Measurements from ENCODE around the gene MAST1.
"Not testable (repeated sequence)": the region's sequence is repeated elsewhere in the genome, so short reads cannot be mapped to it uniquely, and the experiment has no call there.

The MAST1 gene

DNA sequence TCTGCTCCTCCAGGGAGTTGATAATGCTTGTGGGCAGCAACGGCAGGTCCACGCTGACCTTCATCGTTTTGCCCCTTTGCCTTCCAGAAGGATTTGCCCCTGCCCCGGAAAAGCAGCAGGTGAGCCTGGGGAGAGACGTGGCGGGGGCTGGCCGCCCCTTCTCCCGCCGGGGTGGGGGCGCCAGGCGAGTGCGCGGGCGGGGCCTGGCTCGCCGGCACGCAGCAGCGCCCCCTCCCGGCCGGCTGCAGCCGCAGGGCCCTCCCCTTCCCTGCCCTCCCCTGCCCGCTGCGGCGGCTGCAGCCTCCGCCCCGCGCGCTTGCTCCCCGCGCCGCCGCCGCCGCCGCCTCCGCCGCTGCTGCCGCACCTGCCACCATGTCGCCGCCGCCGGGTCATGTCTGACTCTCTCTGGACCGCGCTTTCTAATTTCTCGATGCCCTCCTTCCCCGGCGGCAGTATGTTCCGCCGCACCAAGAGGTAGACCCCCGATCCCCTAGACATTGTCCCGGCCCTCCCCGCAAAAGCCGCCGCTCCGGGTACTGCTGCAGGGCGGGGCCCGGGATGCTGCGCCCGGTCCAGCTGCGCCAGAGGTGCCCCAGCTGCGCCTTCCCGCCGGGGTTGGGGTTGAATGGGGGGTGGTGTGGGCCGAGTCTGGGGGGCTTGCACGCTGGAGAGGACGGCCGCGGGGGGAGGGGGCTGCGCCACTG, at the start of gene MAST1:
Gene MAST1 (plus strand): TSS at position 334 of the 704 bp plus-strand sequence. CDS start 58 bp downstream, at position 392.
- peak; percentile 26 for DNase-seq (ENCODE audit: low read depth)

DNA sequence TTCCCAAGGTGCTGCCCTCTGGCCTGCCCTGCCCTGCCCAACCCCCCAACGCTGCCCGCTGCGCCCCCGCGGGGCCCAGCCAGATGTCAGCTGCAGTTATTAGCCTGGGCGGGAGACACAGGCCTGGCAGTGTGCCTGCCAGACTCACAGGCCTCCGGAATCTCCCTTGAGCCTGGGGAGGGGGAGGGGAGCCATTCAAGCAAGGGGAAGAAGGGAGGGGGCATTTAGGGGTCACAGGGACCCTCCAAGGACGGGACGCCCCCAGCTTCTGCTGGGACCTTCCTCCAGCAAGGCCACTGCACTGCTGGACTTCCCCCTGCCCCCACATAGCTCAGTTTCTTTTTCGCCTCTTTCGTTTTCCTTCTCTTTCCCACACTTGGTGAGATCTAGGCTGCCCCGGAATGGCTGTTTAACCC, 49.6 kb upstream of the MAST1 start:
- peak; percentile 74 for DNase-seq (ENCODE audit: low read depth)

DNA sequence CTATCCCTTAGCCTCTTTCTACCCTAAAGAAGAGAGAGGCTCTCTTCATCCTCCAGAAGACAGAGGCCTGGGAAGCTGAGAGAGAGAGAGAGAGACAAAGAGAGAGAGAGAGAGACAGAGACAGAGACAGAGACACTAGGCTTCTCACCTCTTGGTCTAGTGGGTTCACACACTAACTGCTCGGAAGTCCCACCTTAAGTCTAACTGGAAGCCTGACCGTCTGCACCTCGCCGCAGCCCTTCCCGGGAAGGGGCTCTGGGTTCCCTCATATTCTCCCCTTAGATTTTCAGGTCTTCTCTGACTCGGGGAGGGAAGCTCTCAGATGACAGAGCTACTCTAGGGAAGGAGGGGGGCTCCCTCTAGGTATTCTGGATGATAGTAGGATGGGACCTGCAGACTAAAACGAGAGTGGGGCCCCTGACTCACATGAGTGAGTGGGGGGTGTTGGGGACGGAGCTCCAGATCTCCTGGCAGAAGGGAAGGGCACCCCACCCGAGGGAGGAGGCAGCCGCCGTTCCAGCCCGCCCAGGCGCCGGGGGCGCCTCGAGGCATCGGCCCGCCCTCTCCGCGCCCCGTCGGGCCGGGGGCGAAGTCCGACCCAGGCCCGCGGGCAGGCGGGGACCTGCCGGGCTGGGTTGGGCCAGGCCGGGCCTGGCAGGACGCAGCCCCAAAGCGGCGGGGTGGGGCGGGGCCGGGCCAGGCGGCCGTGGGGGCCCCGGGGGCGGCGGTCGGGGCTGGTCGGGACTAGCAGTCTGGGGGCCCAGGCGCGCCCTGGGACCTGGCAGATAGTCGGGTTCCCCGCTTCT, 49.0 kb upstream of the MAST1 start:
- DNase-seq (ENCODE audit: low read depth), result no peak

DNA sequence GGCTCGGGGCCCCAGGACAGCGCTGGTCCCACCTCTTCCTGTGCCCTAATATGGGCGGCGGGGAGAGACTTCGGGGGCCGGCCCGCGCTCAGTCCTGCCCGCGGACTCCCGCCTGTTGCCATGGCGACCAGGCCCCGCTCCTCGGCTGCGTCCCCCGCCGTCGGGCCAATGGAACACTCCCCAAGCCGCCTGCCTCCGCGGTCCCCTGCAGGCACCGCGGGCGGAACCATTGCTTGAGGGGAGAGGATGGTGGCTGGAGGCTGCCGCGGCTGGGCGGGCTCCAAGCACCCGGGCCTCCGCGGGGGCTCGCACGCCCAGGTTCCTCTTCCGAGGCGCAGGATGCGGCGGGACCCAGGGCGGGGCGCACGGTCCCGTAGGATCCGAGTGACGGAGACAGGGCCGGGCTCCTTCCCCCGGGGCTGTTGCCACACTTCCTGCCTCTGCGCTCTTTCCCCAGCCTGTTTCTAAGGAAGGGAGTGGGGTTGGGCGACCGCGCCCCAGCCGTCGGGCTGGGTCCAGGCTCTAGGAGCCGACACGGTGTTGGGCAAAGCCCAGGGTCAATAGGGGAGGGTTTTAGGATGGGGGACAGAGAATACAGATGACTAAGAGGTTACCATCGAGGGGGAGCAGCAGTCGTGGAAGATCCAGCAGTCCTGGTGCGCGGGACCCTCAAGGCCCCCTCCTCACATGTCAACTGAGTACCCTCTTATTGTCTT, 48.3 kb upstream of the MAST1 start:
- peak; percentile 97 for DNase-seq (ENCODE audit: low read depth)

DNA sequence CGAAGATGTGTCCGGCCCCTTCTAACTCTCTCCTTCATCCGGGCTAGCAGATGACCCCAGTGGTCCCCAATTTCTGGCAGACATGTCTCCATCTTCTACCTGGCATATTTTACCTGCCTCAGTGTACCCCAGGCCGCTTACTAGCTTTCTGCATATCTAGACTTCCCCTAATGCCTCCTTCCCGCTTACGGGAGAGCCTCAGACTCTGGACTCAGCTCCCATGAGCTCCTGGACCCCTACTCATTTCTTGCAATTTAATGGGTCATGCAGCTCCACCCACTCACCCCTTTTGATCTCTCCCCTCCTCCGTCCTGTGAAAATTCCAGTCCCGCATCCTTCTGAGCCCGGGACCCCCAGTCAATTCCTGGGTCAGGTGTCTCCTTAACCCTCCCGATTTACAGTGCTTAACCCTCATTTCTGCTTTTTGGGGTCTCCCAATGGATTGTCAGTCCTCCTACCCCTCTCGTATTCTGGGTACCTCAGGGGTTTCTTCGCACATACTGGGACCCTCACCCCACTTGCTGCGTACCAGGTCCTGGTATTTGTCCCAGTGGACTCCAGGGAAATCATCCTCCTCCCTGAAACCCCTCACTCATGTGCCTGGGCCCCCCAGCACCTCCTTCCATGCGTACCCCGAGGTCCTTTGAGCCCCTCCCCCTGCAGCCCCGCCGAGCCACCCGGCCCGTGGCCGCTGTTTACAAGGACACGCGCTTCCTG, 47.5 kb upstream of the MAST1 start:
- DNase-seq (ENCODE audit: low read depth), result no peak

DNA sequence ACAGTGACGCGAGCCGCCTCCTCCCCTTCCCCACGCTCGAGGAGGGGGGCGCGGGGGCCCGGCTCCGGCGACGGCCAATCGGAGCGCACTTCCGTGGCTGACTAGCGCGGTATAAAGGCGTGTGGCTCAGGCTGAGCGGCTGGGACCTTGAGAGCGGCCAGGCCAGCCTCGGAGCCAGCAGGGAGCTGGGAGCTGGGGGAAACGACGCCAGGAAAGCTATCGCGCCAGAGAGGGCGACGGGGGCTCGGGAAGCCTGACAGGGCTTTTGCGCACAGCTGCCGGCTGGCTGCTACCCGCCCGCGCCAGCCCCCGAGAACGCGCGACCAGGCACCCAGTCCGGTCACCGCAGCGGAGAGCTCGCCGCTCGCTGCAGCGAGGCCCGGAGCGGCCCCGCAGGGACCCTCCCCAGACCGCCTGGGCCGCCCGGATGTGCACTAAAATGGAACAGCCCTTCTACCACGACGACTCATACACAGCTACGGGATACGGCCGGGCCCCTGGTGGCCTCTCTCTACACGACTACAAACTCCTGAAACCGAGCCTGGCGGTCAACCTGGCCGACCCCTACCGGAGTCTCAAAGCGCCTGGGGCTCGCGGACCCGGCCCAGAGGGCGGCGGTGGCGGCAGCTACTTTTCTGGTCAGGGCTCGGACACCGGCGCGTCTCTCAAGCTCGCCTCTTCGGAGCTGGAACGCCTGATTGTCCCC, 46.8 kb upstream of the MAST1 start, which contains the start of gene JUNB:
Gene JUNB (plus strand): TSS at position 142 of the 706 bp plus-strand sequence. CDS start 286 bp downstream, at position 428.
- DNase-seq (ENCODE audit: low read depth), result peak; percentile 97

DNA sequence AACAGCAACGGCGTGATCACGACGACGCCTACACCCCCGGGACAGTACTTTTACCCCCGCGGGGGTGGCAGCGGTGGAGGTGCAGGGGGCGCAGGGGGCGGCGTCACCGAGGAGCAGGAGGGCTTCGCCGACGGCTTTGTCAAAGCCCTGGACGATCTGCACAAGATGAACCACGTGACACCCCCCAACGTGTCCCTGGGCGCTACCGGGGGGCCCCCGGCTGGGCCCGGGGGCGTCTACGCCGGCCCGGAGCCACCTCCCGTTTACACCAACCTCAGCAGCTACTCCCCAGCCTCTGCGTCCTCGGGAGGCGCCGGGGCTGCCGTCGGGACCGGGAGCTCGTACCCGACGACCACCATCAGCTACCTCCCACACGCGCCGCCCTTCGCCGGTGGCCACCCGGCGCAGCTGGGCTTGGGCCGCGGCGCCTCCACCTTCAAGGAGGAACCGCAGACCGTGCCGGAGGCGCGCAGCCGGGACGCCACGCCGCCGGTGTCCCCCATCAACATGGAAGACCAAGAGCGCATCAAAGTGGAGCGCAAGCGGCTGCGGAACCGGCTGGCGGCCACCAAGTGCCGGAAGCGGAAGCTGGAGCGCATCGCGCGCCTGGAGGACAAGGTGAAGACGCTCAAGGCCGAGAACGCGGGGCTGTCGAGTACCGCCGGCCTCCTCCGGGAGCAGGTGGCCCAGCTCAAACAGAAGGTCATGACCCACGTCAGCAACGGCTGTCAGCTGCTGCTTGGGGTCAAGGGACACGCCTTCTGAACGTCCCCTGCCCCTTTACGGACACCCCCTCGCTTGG, 46.1 kb upstream of the MAST1 start:
- peak; percentile 67 for DNase-seq (ENCODE audit: low read depth)

DNA sequence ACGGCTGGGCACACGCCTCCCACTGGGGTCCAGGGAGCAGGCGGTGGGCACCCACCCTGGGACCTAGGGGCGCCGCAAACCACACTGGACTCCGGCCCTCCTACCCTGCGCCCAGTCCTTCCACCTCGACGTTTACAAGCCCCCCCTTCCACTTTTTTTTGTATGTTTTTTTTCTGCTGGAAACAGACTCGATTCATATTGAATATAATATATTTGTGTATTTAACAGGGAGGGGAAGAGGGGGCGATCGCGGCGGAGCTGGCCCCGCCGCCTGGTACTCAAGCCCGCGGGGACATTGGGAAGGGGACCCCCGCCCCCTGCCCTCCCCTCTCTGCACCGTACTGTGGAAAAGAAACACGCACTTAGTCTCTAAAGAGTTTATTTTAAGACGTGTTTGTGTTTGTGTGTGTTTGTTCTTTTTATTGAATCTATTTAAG, 45.4 kb upstream of the MAST1 start:
- DNase-seq (ENCODE audit: low read depth), result no peak

DNA sequence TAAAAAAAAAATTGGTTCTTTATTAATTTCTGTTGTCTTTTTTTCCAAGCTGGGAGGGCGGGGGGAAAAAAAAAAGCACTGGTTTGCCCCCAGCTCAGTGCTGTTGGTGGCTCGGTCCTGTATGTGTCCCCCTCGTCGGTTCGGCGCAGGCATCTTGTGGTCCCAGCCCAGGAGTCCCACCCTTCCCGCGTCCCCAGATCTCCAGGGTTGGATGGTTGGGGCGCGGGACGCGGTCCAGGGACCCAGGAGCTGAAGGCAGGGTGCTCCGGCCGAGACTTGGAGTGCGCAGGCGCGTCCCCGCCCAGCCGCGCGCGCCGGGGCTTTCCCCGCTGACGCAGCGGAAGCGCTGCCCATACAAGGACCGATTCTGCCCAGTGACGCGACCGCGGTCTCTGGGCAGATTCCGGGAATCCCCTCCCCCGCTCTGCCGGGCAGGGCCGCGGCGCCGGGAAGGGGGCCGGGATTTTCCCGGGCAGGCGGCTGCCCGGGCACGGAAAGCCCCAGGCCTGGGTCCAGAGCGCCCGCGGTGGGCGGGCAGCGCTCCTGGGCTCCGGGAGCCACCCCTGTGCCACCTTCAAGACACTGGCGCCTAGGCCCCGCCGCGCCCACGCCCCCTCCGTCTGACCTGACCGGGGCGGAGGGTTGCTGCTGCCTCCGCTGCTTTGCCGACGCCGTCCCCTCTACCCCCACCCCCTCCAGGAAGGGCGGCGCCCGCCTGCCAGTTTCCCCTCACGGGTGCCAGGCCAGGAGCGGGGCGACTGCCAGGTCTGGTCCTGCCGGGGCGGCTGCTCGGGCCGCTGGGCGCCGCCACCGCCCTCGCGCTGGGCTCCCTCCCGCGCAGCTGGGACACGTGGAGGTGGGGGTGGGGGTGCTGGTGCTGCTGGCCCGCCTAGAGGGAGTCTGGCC, 44.8 kb upstream of the MAST1 start:
- peak; percentile 94 for DNase-seq (ENCODE audit: low read depth)

DNA sequence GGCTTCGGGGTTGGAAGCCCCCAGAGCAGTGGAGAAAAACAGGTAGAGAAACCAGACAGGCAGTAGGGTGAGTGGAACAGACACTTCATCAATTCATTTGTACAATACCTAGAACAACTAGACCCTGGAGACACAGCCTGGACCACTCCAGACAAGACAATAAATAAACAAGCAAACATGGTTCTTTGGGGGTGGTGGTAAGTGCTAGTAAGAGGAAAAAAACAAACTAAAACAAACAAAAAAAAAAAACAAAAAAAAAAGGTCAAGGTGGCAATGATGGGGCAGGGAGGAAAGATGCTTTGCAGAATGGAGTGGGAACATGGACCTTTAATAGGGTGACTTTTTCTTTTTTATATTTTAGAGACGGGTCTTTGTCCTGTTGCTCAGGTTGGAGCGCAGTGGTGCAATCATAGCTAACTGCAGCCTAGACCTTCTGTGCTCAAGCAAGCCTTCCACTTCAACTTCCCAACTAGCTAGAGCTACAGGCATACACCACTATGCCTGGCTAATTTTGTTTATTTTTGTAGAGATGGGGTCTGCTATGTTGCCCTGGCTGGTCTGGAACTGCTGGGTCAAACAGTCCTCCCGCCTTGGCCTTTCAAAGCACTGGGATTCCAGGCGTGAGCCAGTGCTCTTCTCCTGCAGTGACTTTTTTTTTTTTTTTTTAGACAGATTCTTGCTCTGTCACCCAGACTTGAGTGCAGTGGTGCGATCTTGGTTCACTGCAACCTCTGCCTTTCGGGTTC, 43.9 kb upstream of the MAST1 start:
- no peak for DNase-seq (ENCODE audit: low read depth)

DNA sequence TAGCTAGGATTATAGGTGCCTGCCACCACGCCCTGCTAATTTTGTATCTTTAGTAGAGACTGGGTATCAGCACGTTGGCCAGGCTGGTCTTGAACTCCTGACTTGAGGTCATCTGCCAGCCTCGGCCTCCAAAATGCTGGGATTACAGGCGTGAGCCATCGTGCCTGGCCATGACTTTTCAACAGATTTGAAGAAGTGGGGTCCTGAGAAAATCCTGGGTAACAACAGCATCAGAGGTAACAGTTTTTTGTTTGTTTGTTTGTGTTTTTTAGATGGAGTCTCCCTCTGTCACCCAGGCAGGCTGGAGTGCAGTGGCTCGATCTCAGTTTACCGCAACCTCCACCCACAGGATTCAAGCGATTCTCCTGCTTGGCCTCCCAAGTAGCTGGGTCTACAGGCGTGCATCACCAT, 43.3 kb upstream of the MAST1 start:
- no peak for DNase-seq (ENCODE audit: low read depth)

DNA sequence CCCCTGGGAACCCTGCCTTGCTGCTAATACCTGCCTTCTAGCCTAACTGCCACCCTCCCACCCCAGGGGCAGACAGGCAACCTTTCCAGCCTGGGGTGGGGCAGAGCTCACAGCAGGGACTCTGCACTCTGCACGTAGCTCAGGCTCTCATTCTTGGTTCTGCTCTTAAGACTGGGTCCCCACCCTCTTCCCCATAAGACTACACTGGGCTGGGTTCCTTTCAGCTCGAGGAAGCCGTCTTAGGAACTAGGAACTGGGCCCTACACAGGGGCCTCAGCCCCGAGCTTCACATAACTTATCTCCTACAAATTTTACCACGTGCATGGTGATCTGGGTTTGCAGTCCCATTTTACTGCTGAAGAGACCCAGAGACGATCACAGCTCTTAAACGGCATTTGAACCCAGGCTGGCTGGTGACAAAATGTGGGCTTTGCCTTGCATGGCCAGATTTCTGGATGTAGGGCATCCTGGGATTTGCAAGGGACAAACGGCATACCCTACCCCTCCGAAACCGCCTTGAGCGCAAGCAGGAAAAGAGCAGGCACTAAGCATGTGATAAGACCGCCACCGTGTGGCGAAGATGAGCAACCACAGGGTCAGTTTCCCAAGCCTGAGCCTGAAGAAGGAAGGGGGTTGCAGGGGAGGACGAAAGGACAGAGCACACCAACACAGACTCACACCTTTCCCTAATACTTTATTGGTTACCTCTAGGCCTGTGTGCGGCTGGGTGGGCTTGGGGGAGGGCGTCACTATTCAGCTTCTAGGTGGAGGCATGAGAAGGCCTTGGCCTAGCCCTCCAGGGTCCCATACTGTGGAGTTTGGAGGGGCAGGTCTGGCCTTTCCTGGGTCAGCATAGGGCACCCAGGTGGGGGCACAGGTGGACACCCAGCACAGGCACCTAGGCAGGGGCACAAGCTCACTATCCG, 41.9 kb upstream of the MAST1 start:
- peak; percentile 80 for DNase-seq (ENCODE audit: low read depth)

DNA sequence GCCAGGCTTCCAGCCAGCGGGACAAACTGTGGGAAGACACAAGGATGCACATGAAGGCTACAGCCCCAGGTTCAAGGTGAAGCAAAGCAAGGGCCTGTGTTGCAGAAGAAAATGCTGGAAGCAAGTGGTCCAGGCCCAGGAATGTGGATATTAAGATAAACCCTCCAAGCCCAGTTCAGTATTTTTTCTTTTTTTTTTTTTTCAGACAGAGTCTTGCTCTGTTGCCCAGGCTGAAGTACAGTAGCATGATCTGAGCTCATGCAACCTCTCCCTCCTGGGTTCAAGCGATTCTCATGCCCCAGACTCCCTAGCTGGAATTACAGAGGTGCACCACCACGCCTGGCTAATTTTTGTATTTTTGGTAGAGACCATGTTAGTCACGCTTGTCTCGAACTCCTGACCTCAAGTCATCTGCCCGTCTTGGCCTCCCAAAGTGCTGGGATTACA, 41.2 kb upstream of the MAST1 start:
- DNase-seq (ENCODE audit: low read depth), result no peak

DNA sequence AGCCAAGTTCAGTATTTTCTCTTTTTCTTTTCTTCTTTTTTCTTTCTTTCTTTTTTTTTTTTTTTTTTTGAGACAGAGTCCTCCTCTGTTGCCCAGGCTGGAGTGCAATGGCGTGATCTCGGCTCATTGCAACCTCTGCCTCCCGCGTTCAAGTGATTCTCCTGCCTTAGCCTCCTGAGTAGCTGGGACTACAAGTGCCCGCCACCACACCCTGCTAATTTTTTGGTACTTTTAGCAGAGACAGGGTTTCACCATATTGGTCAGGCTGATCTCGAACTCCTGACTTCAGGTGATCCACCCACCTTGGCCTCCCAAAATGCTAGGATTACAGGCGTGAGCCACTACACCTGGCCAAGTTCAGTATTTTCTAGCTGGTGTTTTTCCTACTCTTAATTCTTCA, 40.7 kb upstream of the MAST1 start:
- DNase-seq (ENCODE audit: low read depth), result not testable (repeated sequence)

DNA sequence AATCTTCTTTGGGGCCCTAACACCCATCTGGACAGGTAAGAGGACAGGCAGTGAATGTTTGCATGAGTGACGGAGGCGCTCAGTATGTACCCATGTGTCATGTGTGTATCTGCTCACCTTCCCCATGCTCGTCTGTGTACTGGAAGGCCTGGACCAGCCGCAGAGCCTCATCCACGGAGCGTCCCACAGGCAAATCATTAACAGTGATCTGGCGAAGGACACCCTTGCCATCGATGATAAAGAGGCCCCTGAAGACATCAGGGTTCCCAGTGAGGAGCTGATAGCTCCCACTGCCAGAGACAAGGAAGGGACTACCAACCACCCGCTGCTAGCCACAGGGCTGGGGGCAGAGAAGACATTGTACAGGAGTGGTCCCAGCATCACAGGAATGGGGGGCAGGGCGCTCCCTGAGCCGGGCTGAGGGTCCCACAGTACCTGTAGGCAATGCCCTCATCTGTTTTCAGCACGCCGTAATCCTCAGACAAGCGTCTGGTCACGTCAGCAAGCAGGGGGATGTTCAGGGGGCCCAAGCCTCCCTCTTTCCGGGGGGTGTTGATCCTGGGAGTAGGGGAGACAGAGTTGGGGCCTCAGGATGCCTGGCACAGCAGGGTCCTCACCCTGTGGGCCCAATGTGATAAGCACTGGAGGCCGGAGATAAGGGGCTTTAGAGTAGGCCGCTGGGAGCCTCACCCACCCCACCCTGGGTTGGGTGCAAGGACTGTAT, 38.4 kb upstream of the MAST1 start:
- no peak for DNase-seq (ENCODE audit: low read depth)

DNA sequence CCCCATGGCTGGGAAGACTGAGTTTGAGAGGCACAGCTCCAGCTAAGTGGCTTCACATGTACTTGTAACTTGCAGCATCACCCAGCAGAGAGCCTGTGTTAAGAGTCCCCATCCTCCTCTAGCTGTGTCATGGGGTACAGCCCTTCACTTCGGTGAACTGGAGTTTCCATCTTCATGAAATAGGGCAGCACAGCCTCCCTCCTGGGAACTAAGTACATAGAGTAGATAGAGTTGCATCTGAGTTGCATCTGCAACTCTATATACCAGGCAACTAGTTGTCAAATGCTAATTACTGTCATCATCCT, 37.9 kb upstream of the MAST1 start:
- no peak for DNase-seq (ENCODE audit: low read depth)

DNA sequence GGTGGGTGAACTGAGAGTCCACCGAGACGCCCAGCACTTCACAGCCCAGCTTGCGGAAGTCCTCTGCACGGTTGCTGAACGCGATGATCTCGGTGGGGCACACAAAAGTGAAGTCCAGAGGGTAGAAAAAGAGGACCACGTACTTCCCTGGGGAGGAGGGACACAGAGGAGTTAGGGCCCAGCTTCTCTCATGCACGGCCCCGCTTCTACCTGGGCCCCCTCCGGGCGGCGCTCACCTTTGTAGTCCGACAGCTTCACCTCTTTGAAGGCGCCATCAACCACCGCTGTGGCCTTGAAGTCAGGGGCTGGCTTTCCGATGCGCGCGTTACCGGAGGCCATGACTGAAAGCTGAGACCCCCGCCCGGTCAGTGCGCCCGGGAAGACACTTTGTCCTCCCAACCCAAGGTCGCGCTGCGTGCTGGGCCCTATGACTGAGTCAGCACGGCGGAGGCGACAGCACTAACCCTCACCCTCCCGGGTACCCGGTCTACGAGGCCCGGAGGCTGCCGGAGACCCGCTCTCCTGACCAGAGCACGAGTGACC, 37.3 kb upstream of the MAST1 start:
- DNase-seq (ENCODE audit: low read depth), result peak; percentile 30
